K562 (cell line): ENCODE data around the gene C2orf81. TPM values are rescaled to one million over a fixed set of nuclear protein-coding genes. Genes with fewer than 3 reads are reported as not detected.

ENCODE experiments used
- ATAC-seq: fragments of 200-7000 bp; cut with Tn5 transposase; 3 replicates; pipeline ENCODE4 v1.9.1; 2020; ENCODE audit warnings: moderate library complexity
- BruUV-seq: library from RNA; stranded (reverse); fragments of 400-500 nt; replicated peaks from 2 replicates; lab custom pipeline; 2021; lab: Mats Ljungman, UMichigan
- CTCF ChIA-PET: fragments of 300-600 bp; formaldehyde crosslinking; extraction: SDS; loops from one replicate; lab custom pipeline; 2021; ENCODE audit warnings: low intra/inter-chr PET ratio; lab: Yijun Ruan, JAX
- POLR2A ChIA-PET: fragments of 300-600, 350-650 bp; sonication (Branson Sonifier 250); formaldehyde crosslinking; extraction: SDS; loops from one replicate; lab custom pipeline; 2021; ENCODE audit warnings: antibody characterized with exemption, inconsistent platforms; lab: Yijun Ruan, JAX
- DNase-seq, 4 experiments: peaks; one replicate each; pipeline versions ENCODE4 v3.0.0 to v3.0.0-alpha.2; 2011 to 2018; ENCODE audit warnings: low spot score in 3 of 4, mixed read lengths in 3 of 4; ENCODE audit errors: extremely low read depth in 1 of 4
- FAIRE-seq: peaks from 2 replicates; lab custom pipeline; 2011; peaks lifted over from hg19 to GRCh38; lab: Jason Lieb, UNC
- H2AFZ ChIP-seq: 2 replicates; pipeline ENCODE4 v1.6.0; 2011; ENCODE audit warnings: low read depth, low read length, control low read depth, inconsistent platforms
- H3K27ac ChIP-seq: fragments of 200-600 bp; 3 replicates; pipeline ENCODE4 v1.8.0; 2011; ENCODE audit warnings: low read depth, mild to moderate bottlenecking, control low read depth, inconsistent platforms, low read length, moderate library complexity, mixed read lengths; ENCODE audit errors: extremely low read depth
- H3K27me3 ChIP-seq, 2 experiments: fragments of 300-600 bp in 1 of 2; 2 replicates in 1 of 2; 3 replicates in 1 of 2; pipeline versions ENCODE4 v1.6.0 to v1.8.0; 2011; ENCODE audit warnings: inconsistent platforms in 2 of 2, low read length in 2 of 2, mild to moderate bottlenecking in 1 of 2, mixed read lengths in 1 of 2, moderate library complexity in 1 of 2; ENCODE audit not compliant: control insufficient read depth in 2 of 2, insufficient read depth in 2 of 2
- H3K36me3 ChIP-seq: fragments of 300-600 bp; 3 replicates; pipeline ENCODE4 v1.8.0; 2011; ENCODE audit warnings: mild to moderate bottlenecking, low read length, inconsistent platforms; ENCODE audit not compliant: control insufficient read depth, insufficient read depth
- H3K4me1 ChIP-seq, 2 experiments: fragments of 200-600 bp in 1 of 2; replicated peaks in 1 of 2; 2 replicates in 1 of 2; 3 replicates in 1 of 2; pipeline versions ENCODE4 v1.5.1 to v1.8.0; 2011; ENCODE audit warnings: inconsistent platforms in 2 of 2, low read length in 2 of 2, mild to moderate bottlenecking in 1 of 2, mixed read lengths in 1 of 2, moderate library complexity in 1 of 2; ENCODE audit not compliant: control insufficient read depth in 2 of 2, insufficient read depth in 2 of 2
- H3K4me2 ChIP-seq: 2 replicates; pipeline ENCODE4 v1.6.1; 2011; ENCODE audit warnings: low read length, control low read depth, inconsistent platforms, mixed read lengths; ENCODE audit not compliant: insufficient read depth
- H3K4me3 ChIP-seq: fragments of 200-600 bp; sonication (generic), shearing (Covaris generic); 2 replicates; pipeline ENCODE4 v1.5.1; 2016; ENCODE audit warnings: control low read depth, inconsistent platforms
- H3K79me2 ChIP-seq: fragments of 200-600 bp; 3 replicates; pipeline ENCODE4 v1.8.0; 2011; ENCODE audit warnings: low read length, inconsistent platforms; ENCODE audit not compliant: control insufficient read depth, insufficient read depth
- H3K9ac ChIP-seq, 2 experiments: 2 replicates each; pipeline versions ENCODE4 v1.6.0 to v1.6.1; 2011; ENCODE audit warnings: low read depth in 2 of 2, low read length in 2 of 2, control low read depth in 1 of 2, inconsistent platforms in 1 of 2, mild to moderate bottlenecking in 1 of 2, mixed read lengths in 1 of 2; ENCODE audit not compliant: insufficient read depth in 1 of 2
- H3K9me1 ChIP-seq: one replicate; pipeline ENCODE4 v1.6.0; 2011; ENCODE audit warnings: inconsistent platforms, mild to moderate bottlenecking, low read length, moderate library complexity; ENCODE audit not compliant: control insufficient read depth, insufficient read depth
- H3K9me3 ChIP-seq: replicated peaks from 2 replicates; pipeline ENCODE4 v1.5.1; 2011; ENCODE audit warnings: low read depth, low read length, inconsistent platforms; ENCODE audit not compliant: control insufficient read depth, insufficient read depth
- H4K20me1 ChIP-seq: replicated peaks from 2 replicates; pipeline ENCODE4 v1.6.1; 2011; ENCODE audit warnings: low read length, inconsistent platforms, mixed read lengths; ENCODE audit not compliant: control insufficient read depth, insufficient read depth
- GTF2A2 ChIP-seq: IDR thresholded peaks from 2 replicates; pipeline ENCODE4 v1.6.1; 2016; ENCODE audit warnings: mild to moderate bottlenecking, missing genetic modification characterization, missing compliant biosample characterization
- GTF2E2 ChIP-seq: fragments of 200-800 bp; sonication (Bioruptor generic); IDR thresholded peaks from 2 replicates; pipeline ENCODE4 v1.6.1; 2016; ENCODE audit warnings: missing genetic modification characterization, missing compliant biosample characterization
- NFXL1 ChIP-seq: fragments of 450-650 bp; formaldehyde crosslinking; IDR thresholded peaks from 2 replicates; pipeline ENCODE4 v1.4.0; 2021; ENCODE audit warnings: mild to moderate bottlenecking
- RBM17 ChIP-seq: fragments of 200-400 bp; formaldehyde crosslinking; IDR thresholded peaks from 2 replicates; pipeline ENCODE4 v1.6.1; 2017; ENCODE audit warnings: low read depth, mild to moderate bottlenecking, low read length, borderline replicate concordance
- RBM25 ChIP-seq: fragments of 200-400 bp; formaldehyde crosslinking; IDR thresholded peaks from 2 replicates; pipeline ENCODE4 v1.6.1; 2018; ENCODE audit warnings: low read length, low read depth, moderate library complexity; ENCODE audit not compliant: severe bottlenecking
- STAT5A ChIP-seq: IDR thresholded peaks from 2 replicates; pipeline ENCODE4 v1.6.1; 2012; ENCODE audit warnings: low read length, inconsistent platforms, borderline replicate concordance
- TCFL5 ChIP-seq: fragments of 250-450 bp; sonication (Bioruptor Pico); conservative IDR thresholded peaks from 2 replicates; pipeline ENCODE4 v1.6.1; 2021; ENCODE audit warnings: mild to moderate bottlenecking, moderate library complexity, matching md5 sums
- TSC22D4 ChIP-seq: fragments of 450-650 bp; IDR thresholded peaks from 2 replicates; pipeline ENCODE4 v1.6.1; 2016; ENCODE audit warnings: missing genetic modification characterization, missing biosample characterization, control low read depth
- ZNF384 ChIP-seq: IDR thresholded peaks from 2 replicates; pipeline ENCODE4 v1.6.1; 2012; ENCODE audit warnings: low read depth, low read length, improper control_type of control experiment
- ZNF785 ChIP-seq: fragments of 250-450 bp; sonication (Bioruptor Pico); IDR thresholded peaks from 2 replicates; pipeline ENCODE4 v1.4.0; 2020; ENCODE audit warnings: mild to moderate bottlenecking
- ZNF830 ChIP-seq: fragments of 250-450 bp; sonication (Bioruptor Pico); IDR thresholded peaks from 2 replicates; pipeline ENCODE4 v1.5.0; 2021; ENCODE audit warnings: mild to moderate bottlenecking
- WGBS: fragments of 100-300 bp; shearing (Covaris generic); methylation state at CpG from one replicate; pipeline ENCODE4 v1.1.6; 2016; ENCODE audit warnings: low coverage, mixed read lengths; ENCODE audit not compliant: insufficient coverage; ENCODE audit errors: missing lambda C conversion rate; 5-methylcytosine and 5-hydroxymethylcytosine counted together
- in situ Hi-C: fragments of 300-500 bp; cut with MboI; formaldehyde crosslinking; loops from 4 replicates; pipeline ENCODE4 v1.15.0; 2018; ENCODE audit warnings: inconsistent platforms, mixed read lengths
- intact Hi-C: fragments of 100-400 bp; cut with micrococcal nuclease; formaldehyde crosslinking; loops from 2 replicates; pipeline ENCODE4 v1.14.2; 2022
- polyA plus RNA-seq, 8 experiments: library from polyadenylated mRNA; depleted of rRNA in 4 of 8; stranded (reverse) in 5 of 8; unstranded in 3 of 8; fragments of >200 nt; fragmentation: Nextera tagmentation in 2 of 8; fragmentation: Illumina TruSeq in 1 of 8; extraction: Ambion mirVana in 2 of 8; extraction: Trizol in 1 of 8; gene quantifications; 2 replicates each; pipeline versions ENCODE4 v1.2.1 to v1.2.3, GENCODE V29; 2011 to 2014; ENCODE audit warnings: inconsistent platforms in 1 of 8, missing spikeins in 1 of 8
- total RNA-seq, 7 experiments: library from RNA; depleted of rRNA in 6 of 7; stranded (reverse); fragments of >200 nt in 6 of 7; fragmentation: Illumina TruSeq in 2 of 7; extraction: Trizol in 2 of 7; gene quantifications; 2 replicates each; pipeline versions ENCODE4 v1.2.1 to v1.2.3, GENCODE V29; 2011 to 2021; ENCODE audit warnings: low replicate concordance in 1 of 7
- TF ChIP-seq, protein P1 (sequence below): fragments of 250-450 bp; sonication (Bioruptor Pico); IDR thresholded peaks from 2 replicates; pipeline ENCODE4 v1.8.0; 2022; ENCODE audit warnings: moderate library complexity, mild to moderate bottlenecking, inconsistent platforms
- TF ChIP-seq, protein P2 (sequence below): fragments of 250-450 bp; sonication (Bioruptor Pico); IDR thresholded peaks from 2 replicates; pipeline ENCODE4 v1.5.0; 2021

Gene C2orf81
- total and polyA plus RNA-seq, 9 of the 15 experiments (the other 6 are each of a cell fraction or from before 2014, with no cell fraction given): 0.06 TPM; not detected in 8

DNA sequence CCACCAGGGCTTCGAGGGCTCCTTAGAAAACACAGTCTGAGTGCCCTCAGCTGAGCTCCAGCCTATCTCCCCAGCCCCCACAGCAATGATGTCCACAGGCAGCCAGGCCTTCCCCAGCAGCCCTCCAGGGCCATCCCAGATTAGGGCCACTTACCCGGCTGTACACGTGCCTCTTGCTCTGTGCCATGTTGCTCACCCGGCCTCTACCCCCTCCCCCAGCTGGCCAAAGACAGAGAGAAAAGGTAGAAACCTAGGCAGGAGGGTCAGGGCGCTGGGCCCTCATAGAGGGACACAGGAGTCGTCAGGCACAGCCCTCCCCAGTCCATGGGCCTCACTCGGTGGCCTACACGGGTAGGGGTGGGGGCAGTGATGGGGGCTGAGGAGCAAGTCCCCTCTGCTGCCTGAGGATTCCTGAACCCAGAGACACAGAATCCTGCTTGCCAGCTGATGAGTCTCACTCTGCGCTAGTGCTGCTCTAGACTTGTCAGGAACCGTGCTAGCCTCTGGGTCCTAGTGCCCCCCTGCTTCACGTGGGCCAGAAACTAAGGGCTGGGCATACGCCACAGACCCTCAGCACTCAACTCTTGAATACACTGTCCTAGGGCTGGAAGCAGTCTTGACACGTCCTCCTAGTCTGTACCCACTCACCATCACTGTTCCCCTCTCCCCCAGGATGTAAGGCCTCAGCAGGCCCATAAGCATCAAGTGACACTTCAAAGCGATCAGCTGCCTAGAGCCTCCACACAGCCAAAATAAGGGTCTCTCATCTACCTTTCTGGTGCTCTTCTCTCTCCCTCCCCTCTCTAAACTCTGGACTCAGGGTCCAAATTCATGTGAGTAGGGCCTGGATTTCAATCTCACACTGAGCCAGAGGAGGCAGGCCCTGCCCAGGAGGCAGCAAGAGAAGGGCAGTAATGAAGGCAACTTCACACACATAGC lies 41.3 kb downstream of the C2orf81 start, which contains the start of gene DCTN1 (continued):
- TF ChIP-seq, protein P1, sequence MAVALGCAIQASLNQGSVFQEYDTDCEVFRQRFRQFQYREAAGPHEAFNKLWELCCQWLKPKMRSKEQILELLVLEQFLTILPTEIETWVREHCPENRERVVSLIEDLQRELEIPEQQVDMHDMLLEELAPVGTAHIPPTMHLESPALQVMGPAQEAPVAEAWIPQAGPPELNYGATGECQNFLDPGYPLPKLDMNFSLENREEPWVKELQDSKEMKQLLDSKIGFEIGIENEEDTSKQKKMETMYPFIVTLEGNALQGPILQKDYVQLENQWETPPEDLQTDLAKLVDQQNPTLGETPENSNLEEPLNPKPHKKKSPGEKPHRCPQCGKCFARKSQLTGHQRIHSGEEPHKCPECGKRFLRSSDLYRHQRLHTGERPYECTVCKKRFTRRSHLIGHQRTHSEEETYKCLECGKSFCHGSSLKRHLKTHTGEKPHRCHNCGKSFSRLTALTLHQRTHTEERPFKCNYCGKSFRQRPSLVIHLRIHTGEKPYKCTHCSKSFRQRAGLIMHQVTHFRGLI (CRISPR knock-in tag): no peak
- no peak for TF ChIP-seq ZNF830 (CRISPR knock-in tag)

DNA sequence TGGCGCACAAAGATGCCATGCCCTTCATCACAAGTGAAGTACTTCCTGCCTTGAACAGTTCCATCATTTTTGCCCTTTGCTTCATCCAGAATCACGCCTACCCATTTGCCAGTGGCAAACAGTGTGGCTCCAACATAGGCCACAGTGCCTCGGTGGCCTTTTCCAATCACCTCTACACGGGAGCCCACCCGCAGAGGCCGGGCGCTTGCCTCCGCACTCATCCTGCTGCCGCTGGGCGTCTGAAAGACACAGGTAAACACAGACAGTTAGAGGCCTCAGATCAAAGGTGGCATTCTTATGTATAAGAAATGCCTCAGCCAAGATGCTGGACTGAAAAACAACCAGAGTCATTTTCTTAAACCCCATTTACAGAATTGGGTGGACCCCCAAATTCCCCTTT lies 43.4 kb downstream of the C2orf81 start:
- H3K27me3 ChIP-seq: no peaks in the 10 kb centered on the region
- no peak for TF ChIP-seq RBM17
- TF ChIP-seq ZNF384: no peak
- no peak for TF ChIP-seq ZNF785 (CRISPR knock-in tag)
- TF ChIP-seq NFXL1: no peak
- no peak for TF ChIP-seq RBM25
- TF ChIP-seq GTF2A2 (tag): no peak
- TF ChIP-seq TSC22D4 (tag): no peak
- no peak for TF ChIP-seq GTF2E2 (tag)
- TF ChIP-seq TCFL5 (CRISPR knock-in tag): no peak
- TF ChIP-seq, protein P2, sequence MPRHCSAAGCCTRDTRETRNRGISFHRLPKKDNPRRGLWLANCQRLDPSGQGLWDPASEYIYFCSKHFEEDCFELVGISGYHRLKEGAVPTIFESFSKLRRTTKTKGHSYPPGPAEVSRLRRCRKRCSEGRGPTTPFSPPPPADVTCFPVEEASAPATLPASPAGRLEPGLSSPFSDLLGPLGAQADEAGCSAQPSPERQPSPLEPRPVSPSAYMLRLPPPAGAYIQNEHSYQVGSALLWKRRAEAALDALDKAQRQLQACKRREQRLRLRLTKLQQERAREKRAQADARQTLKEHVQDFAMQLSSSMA (CRISPR knock-in tag): no peak
- TF ChIP-seq STAT5A: no peak
- peaks cover 10% of the 10 kb centered on the region; the same call in 2 of the 3 replicates for H3K79me2 ChIP-seq
- intact Hi-C loops (no loop called here), in situ Hi-C loops (no loop called here)
- no peaks in the 10 kb centered on the region; the same call in none of the 2 replicates for H4K20me1 ChIP-seq
- H3K9me3 ChIP-seq: no peaks in the 10 kb centered on the region
- POLR2A ChIA-PET: no interaction called here
- H3K4me2 ChIP-seq: no peak overlapping the region
- no peak for DNase-seq
- H3K4me1 ChIP-seq: peaks cover 11 to 18% of the 10 kb centered on the region in 2 experiments; a peak in 4 of 5 replicates
- WGBS: 81% methylated on average over 10 of the region's 10 CpGs
- no peak for FAIRE-seq
- no TSS peak for BruUV-seq
- ATAC-seq: no peak
- no peak overlapping the region for H3K27ac ChIP-seq
- no peak overlapping the region for H3K9ac ChIP-seq
- CTCF ChIA-PET: no interaction called here
- no peaks in the 10 kb centered on the region for H3K9me1 ChIP-seq
- peaks cover 12% of the 10 kb centered on the region; the same call in 2 of the 3 replicates for H3K36me3 ChIP-seq
- H2AFZ ChIP-seq: no peak overlapping the region
- no peak overlapping the region for H3K4me3 ChIP-seq
